HK-2 (cell line): ENCODE data around the gene YARS2.

Source experiments
- DNase-seq: peaks from one replicate; pipeline ENCODE4 v3.0.0-alpha.2; 2018; ENCODE audit not compliant: unreplicated experiment

YARS2 gene

GRCh38 chr12:32755654-32756475 lies at the start of gene YARS2:
Gene YARS2, minus strand, starts transcription at chr12:32755897. Its CDS starts 23 bp downstream, at chr12:32755874.
- DNase-seq = peak; percentile 92

GRCh38 chr12:32804301-32804700 lies 48.6 kb upstream of the YARS2 start:
- no peak for DNase-seq

- DNase-seq = no peak
Observed at GRCh38 chr12:32801269-32801980, 45.7 kb upstream of the YARS2 start.

- no peak for DNase-seq
Observed at GRCh38 chr12:32794281-32794680, 38.6 kb upstream of the YARS2 start.

GRCh38 chr12:32789916-32790315 lies 34.2 kb upstream of the YARS2 start:
- no peak for DNase-seq

- DNase-seq = no peak
Observed at GRCh38 chr12:32789446-32789845, 33.7 kb upstream of the YARS2 start.

GRCh38 chr12:32788405-32788804 lies 32.7 kb upstream of the YARS2 start:
- no peak for DNase-seq

GRCh38 chr12:32785557-32785956 lies 29.9 kb upstream of the YARS2 start:
- no peak for DNase-seq

- DNase-seq = no peak
Observed at GRCh38 chr12:32783029-32783428, 27.3 kb upstream of the YARS2 start.

- DNase-seq = no peak
Observed at GRCh38 chr12:32780071-32780470, 24.4 kb upstream of the YARS2 start.

- DNase-seq = no peak
Observed at GRCh38 chr12:32777691-32778175, 22.0 kb upstream of the YARS2 start.

- no peak for DNase-seq
Observed at GRCh38 chr12:32777159-32777558, 21.5 kb upstream of the YARS2 start.

- no peak for DNase-seq
Observed at GRCh38 chr12:32776258-32776657, 20.6 kb upstream of the YARS2 start.

GRCh38 chr12:32773691-32774090 lies 18.0 kb upstream of the YARS2 start:
- DNase-seq = no peak

- no peak for DNase-seq
Observed at GRCh38 chr12:32770141-32770540, 14.4 kb upstream of the YARS2 start.

GRCh38 chr12:32768518-32768917 lies 12.8 kb upstream of the YARS2 start:
- no peak for DNase-seq

GRCh38 chr12:32765906-32766305 lies 10.2 kb upstream of the YARS2 start:
- DNase-seq = no peak

GRCh38 chr12:32761716-32762115 lies 6.0 kb upstream of the YARS2 start:
- no peak for DNase-seq

- no peak for DNase-seq
Observed at GRCh38 chr12:32757157-32757556, 1.5 kb upstream of the YARS2 start.

- no peak for DNase-seq
Observed at GRCh38 chr12:32756476-32757066, 874 bp upstream of the YARS2 start.

GRCh38 chr12:32755051-32755653 lies 545 bp downstream of the YARS2 start:
- peak; percentile 83 for DNase-seq

GRCh38 chr12:32754111-32754510 lies 1.6 kb downstream of the YARS2 start:
- DNase-seq = peak; percentile 1
